Measurements from ENCODE around the gene KDELR3. TPM values are rescaled to one million over a fixed set of nuclear protein-coding genes. Genes with fewer than 3 reads are reported as not detected.

The KDELR3 gene
- total RNA-seq, 3 donors from 2014 or later, result 4.2 to 14.4 (median 11.3) TPM

GRCh38 chr22:38446018-38446601, 21.8 kb upstream of the KDELR3 start:
- Histone ChIP-seq H3K36me3 (ENCODE audit: low read depth) (no peaks in the 10 kb centered on the region), H3K4me1 (ENCODE audit: low read depth) (no peaks in the 10 kb centered on the region), H3K4me3 (no peak overlapping the region), H3K9me3 (no peaks in the 10 kb centered on the region)
- intact Hi-C loops (cut with DNase I, micrococcal nuclease), result no loop called here
- DNase-seq (no peak), ATAC-seq (no peak)
- no peak for TF ChIP-seq CTCF (IDR thresholded peaks at IDR 0.05)

- Histone ChIP-seq H3K9me3 (no peaks in the 10 kb centered on the region), H3K36me3 (ENCODE audit: low read depth) (no peaks in the 10 kb centered on the region), H3K4me3 (no peak overlapping the region), H3K4me1 (ENCODE audit: low read depth) (no peaks in the 10 kb centered on the region)
- no peak for ATAC-seq
- intact Hi-C loops (cut with DNase I, micrococcal nuclease), result no loop called here
- no peak for DNase-seq
- TF ChIP-seq CTCF (IDR thresholded peaks at IDR 0.05), result no peak
Measured at GRCh38 chr22:38448945-38449745, 18.8 kb upstream of the KDELR3 start.

- DNase-seq, result no peak
- H3K4me1 ChIP-seq (ENCODE audit: low read depth), result peaks cover 1% of the 10 kb centered on the region
- H3K4me3 ChIP-seq, result no peak overlapping the region
- H3K36me3 ChIP-seq (ENCODE audit: low read depth), result no peaks in the 10 kb centered on the region
- no peak for TF ChIP-seq CTCF (IDR thresholded peaks at IDR 0.05)
- no peaks in the 10 kb centered on the region for H3K9me3 ChIP-seq
- no peak for ATAC-seq
- intact Hi-C loops (cut with DNase I, micrococcal nuclease), result no loop called here
Measured at GRCh38 chr22:38449776-38450175, 18.1 kb upstream of the KDELR3 start.

- no peak for TF ChIP-seq CTCF (IDR thresholded peaks at IDR 0.05)
- Histone ChIP-seq H3K4me3 (no peak overlapping the region), H3K9me3 (no peaks in the 10 kb centered on the region), H3K36me3 (ENCODE audit: low read depth) (no peaks in the 10 kb centered on the region), H3K4me1 (ENCODE audit: low read depth) (peaks cover 2% of the 10 kb centered on the region)
- intact Hi-C loops (cut with DNase I, micrococcal nuclease), result no loop called here
- no peak for DNase-seq
- no peak for ATAC-seq
Measured at GRCh38 chr22:38450234-38450797, 17.6 kb upstream of the KDELR3 start.

- Histone ChIP-seq H3K9me3 (no peaks in the 10 kb centered on the region), H3K4me3 (no peak overlapping the region), H3K36me3 (ENCODE audit: low read depth) (no peaks in the 10 kb centered on the region), H3K4me1 (ENCODE audit: low read depth) (peaks cover 11% of the 10 kb centered on the region)
- TF ChIP-seq CTCF (IDR thresholded peaks at IDR 0.05), result no peak
- DNase-seq, result no peak
- ATAC-seq, result no peak
- intact Hi-C loops (cut with DNase I, micrococcal nuclease), result no loop called here
Measured at GRCh38 chr22:38451404-38451803, 16.5 kb upstream of the KDELR3 start.

All from mucosa of descending colon (tissue), 3 donors.